ENCODE data around the gene ZNF316. TPM values are rescaled to one million over a fixed set of nuclear protein-coding genes. Genes with fewer than 3 reads are reported as not detected.

ZNF316 gene
- total RNA-seq, 1 donor from 2014 or later, result 46.8 TPM

- TF ChIP-seq CTCF (IDR thresholded peaks at IDR 0.05), result no peak
- no peak overlapping the region for H3K27ac ChIP-seq
- H3K27me3 ChIP-seq, result no peaks in the 10 kb centered on the region
- H3K9me3 ChIP-seq, result peaks cover 11% of the 10 kb centered on the region
- peaks cover 73% of the 10 kb centered on the region for H3K36me3 ChIP-seq
- intact Hi-C loops (cut with DNase I), result no loop called here
- ATAC-seq, result no peak
- H3K4me1 ChIP-seq, result peaks cover 24% of the 10 kb centered on the region
- no peak for DNase-seq
- no peak overlapping the region for H3K4me3 ChIP-seq
Observed at GRCh38 chr7:6700793-6701192, 63.7 kb downstream of the ZNF316 start.

GRCh38 chr7:6701860-6702259 lies 64.7 kb downstream of the ZNF316 start:
- no peak for TF ChIP-seq CTCF (IDR thresholded peaks at IDR 0.05)

More at GRCh38 chr7:6701860-6702259, 64.7 kb downstream of the ZNF316 start:
- intact Hi-C loops (cut with DNase I), result no loop called here
- Histone ChIP-seq H3K27ac (no peak overlapping the region), H3K9me3 (peaks cover 11% of the 10 kb centered on the region), H3K27me3 (no peaks in the 10 kb centered on the region), H3K4me3 (no peak overlapping the region), H3K4me1 (peaks cover 24% of the 10 kb centered on the region), H3K36me3 (peaks cover 62% of the 10 kb centered on the region)
- ATAC-seq (no peak), DNase-seq (no peak)

Other genes starting within 250 kb of the ZNF316 start
- gene DAGLB, start 189.4 kb upstream of the ZNF316 start, total RNA-seq, result 34.7 TPM
- gene KDELR2, start 153.2 kb upstream of the ZNF316 start, total RNA-seq, result 116 TPM
- 0.46 TPM for gene GRID2IP, start 85.9 kb upstream of the ZNF316 start, total RNA-seq
- gene ZDHHC4, start 59.9 kb upstream of the ZNF316 start, total RNA-seq, result 54.8 TPM
- 37.6 TPM for gene INTS15, start 47.3 kb upstream of the ZNF316 start, total RNA-seq
- gene ZNF853, start 21.7 kb upstream of the ZNF316 start, total RNA-seq, result 5.2 TPM
- 25.0 TPM for gene ZNF12, start 69.6 kb downstream of the ZNF316 start, total RNA-seq
- gene RSPH10B2, start 116.8 kb downstream of the ZNF316 start, total RNA-seq, result not detected
- 70.4 TPM for gene CCZ1B, start 189.0 kb downstream of the ZNF316 start, total RNA-seq